HG02678 (cell line): Measurements from ENCODE around the gene ZNF444.

Experiments
- ATAC-seq: cut with Tn5 transposase; IDR thresholded peaks from one replicate; pipeline ENCODE4 v1.9.1; 2021; ENCODE audit warnings: mild to moderate bottlenecking, moderate library complexity; ENCODE audit not compliant: unreplicated experiment

The ZNF444 gene

GRCh38 chr19:56121180-56122167 lies 19.6 kb upstream of the ZNF444 start, which contains the start of gene ZNF787:
Gene ZNF787 (minus strand): TSS chr19:56121295. CDS start chr19:56103217, 18,078 bp downstream.
- peak; percentile 86 for ATAC-seq

- ATAC-seq: no peak
Observed at GRCh38 chr19:56123266-56123891, 17.7 kb upstream of the ZNF444 start.

GRCh38 chr19:56124578-56124977 lies 16.5 kb upstream of the ZNF444 start:
- ATAC-seq: no peak

GRCh38 chr19:56125806-56126590 lies 15.1 kb upstream of the ZNF444 start:
- ATAC-seq: no peak

GRCh38 chr19:56126983-56127780 lies 13.9 kb upstream of the ZNF444 start:
- ATAC-seq: no peak

GRCh38 chr19:56130006-56130405 lies 11.1 kb upstream of the ZNF444 start:
- no peak for ATAC-seq

GRCh38 chr19:56131651-56132050 lies 9.4 kb upstream of the ZNF444 start:
- ATAC-seq: no peak

- no peak for ATAC-seq
Observed at GRCh38 chr19:56132316-56132822, 8.7 kb upstream of the ZNF444 start.

- peak; percentile 63 for ATAC-seq
Observed at GRCh38 chr19:56133858-56134653, 7.0 kb upstream of the ZNF444 start.

GRCh38 chr19:56134654-56134921 lies 6.5 kb upstream of the ZNF444 start:
- no peak for ATAC-seq

- ATAC-seq: no peak
Observed at GRCh38 chr19:56136362-56136761, 4.7 kb upstream of the ZNF444 start.

GRCh38 chr19:56137405-56137804 lies 3.7 kb upstream of the ZNF444 start:
- ATAC-seq: no peak

GRCh38 chr19:56138069-56138468 lies 3.0 kb upstream of the ZNF444 start:
- no peak for ATAC-seq

- no peak for ATAC-seq
Observed at GRCh38 chr19:56139847-56140582, 1.1 kb upstream of the ZNF444 start.

GRCh38 chr19:56141417-56141993 lies 418 bp downstream of the ZNF444 start:
- ATAC-seq: no peak

- ATAC-seq: no peak
Observed at GRCh38 chr19:56142087-56142787, 1.1 kb downstream of the ZNF444 start.

GRCh38 chr19:56142897-56143434 lies 1.9 kb downstream of the ZNF444 start:
- ATAC-seq: no peak

- no peak for ATAC-seq
Observed at GRCh38 chr19:56144376-56144775, 3.3 kb downstream of the ZNF444 start.
